Measurements from ENCODE around the gene SPR.
"Not testable (repeated sequence)": the region's sequence is repeated elsewhere in the genome, so short reads cannot be mapped to it uniquely, and the experiment has no call there.

SPR gene

GRCh38 chr2:72888438-72889202, 1.4 kb downstream of the SPR start:
- no peak overlapping the region for H3K27ac ChIP-seq
- DNase-seq (ENCODE audit: low read depth, low spot score) = no peak

GRCh38 chr2:72889991-72890390, 2.8 kb downstream of the SPR start:
- DNase-seq (ENCODE audit: low read depth, low spot score) = no peak
- H3K27ac ChIP-seq = no peak overlapping the region

GRCh38 chr2:72891091-72891818, 4.0 kb downstream of the SPR start:
- DNase-seq (ENCODE audit: low read depth, low spot score) = no peak
- H3K27ac ChIP-seq = no peak overlapping the region

- no peak for DNase-seq (ENCODE audit: low read depth, low spot score)
Observed at GRCh38 chr2:72892506-72893173, 5.4 kb downstream of the SPR start.

GRCh38 chr2:72893594-72894319, 6.5 kb downstream of the SPR start:
- DNase-seq (ENCODE audit: low read depth, low spot score) = no peak

More at GRCh38 chr2:72892506-72893173, 5.4 kb downstream of the SPR start:
- no peak overlapping the region for H3K27ac ChIP-seq

GRCh38 chr2:72894514-72894913, 7.3 kb downstream of the SPR start:
- DNase-seq (ENCODE audit: low read depth, low spot score) = no peak
- no peak overlapping the region for H3K27ac ChIP-seq

More at GRCh38 chr2:72893594-72894319, 6.5 kb downstream of the SPR start:
- no peak overlapping the region for H3K27ac ChIP-seq

- H3K27ac ChIP-seq = no peak overlapping the region
- DNase-seq (ENCODE audit: low read depth, low spot score) = no peak
Observed at GRCh38 chr2:72895154-72895553, 7.9 kb downstream of the SPR start.

GRCh38 chr2:72895759-72896281, 8.6 kb downstream of the SPR start:
- no peak overlapping the region for H3K27ac ChIP-seq
- DNase-seq (ENCODE audit: low read depth, low spot score) = no peak

GRCh38 chr2:72896446-72896845, 9.2 kb downstream of the SPR start:
- no peak overlapping the region for H3K27ac ChIP-seq
- DNase-seq (ENCODE audit: low read depth, low spot score) = no peak

GRCh38 chr2:72897785-72898584, 10.8 kb downstream of the SPR start:
- no peak overlapping the region for H3K27ac ChIP-seq
- no peak for DNase-seq (ENCODE audit: low read depth, low spot score)

- no peak for DNase-seq (ENCODE audit: low read depth, low spot score)
- H3K27ac ChIP-seq = no peak overlapping the region
Observed at GRCh38 chr2:72898585-72898906, 11.3 kb downstream of the SPR start.

- no peak for DNase-seq (ENCODE audit: low read depth, low spot score)
- H3K27ac ChIP-seq = no peak overlapping the region
Observed at GRCh38 chr2:72900191-72900825, 13.1 kb downstream of the SPR start.

GRCh38 chr2:72901426-72901825, 14.2 kb downstream of the SPR start:
- H3K27ac ChIP-seq = no peak overlapping the region
- no peak for DNase-seq (ENCODE audit: low read depth, low spot score)

- not testable (repeated sequence) for H3K27ac ChIP-seq; DNase-seq (ENCODE audit: low read depth, low spot score)
Observed at GRCh38 chr2:72907369-72907768, 20.2 kb downstream of the SPR start.

GRCh38 chr2:72908741-72909140, 21.5 kb downstream of the SPR start:
- no peak for DNase-seq (ENCODE audit: low read depth, low spot score)
- no peak overlapping the region for H3K27ac ChIP-seq

- no peak overlapping the region for H3K27ac ChIP-seq
- no peak for DNase-seq (ENCODE audit: low read depth, low spot score)
Observed at GRCh38 chr2:72911256-72911655, 24.0 kb downstream of the SPR start.

- H3K27ac ChIP-seq = no peak overlapping the region
- DNase-seq (ENCODE audit: low read depth, low spot score) = no peak
Observed at GRCh38 chr2:72913486-72914205, 26.4 kb downstream of the SPR start.

GRCh38 chr2:72914206-72914559, 27.0 kb downstream of the SPR start:
- no peak overlapping the region for H3K27ac ChIP-seq
- DNase-seq (ENCODE audit: low read depth, low spot score) = no peak

Data from epithelial cell of prostate (primary cell).